HG02678 (cell line): Measurements from ENCODE around the gene LIMK2.
"Not testable (repeated sequence)": the region's sequence is repeated elsewhere in the genome, so short reads cannot be mapped to it uniquely, and the experiment has no call there.

Experiments used
- ATAC-seq: cut with Tn5 transposase; IDR thresholded peaks from one replicate; pipeline ENCODE4 v1.9.1; 2021; ENCODE audit warnings: mild to moderate bottlenecking, moderate library complexity; ENCODE audit not compliant: unreplicated experiment

LIMK2 gene

DNA sequence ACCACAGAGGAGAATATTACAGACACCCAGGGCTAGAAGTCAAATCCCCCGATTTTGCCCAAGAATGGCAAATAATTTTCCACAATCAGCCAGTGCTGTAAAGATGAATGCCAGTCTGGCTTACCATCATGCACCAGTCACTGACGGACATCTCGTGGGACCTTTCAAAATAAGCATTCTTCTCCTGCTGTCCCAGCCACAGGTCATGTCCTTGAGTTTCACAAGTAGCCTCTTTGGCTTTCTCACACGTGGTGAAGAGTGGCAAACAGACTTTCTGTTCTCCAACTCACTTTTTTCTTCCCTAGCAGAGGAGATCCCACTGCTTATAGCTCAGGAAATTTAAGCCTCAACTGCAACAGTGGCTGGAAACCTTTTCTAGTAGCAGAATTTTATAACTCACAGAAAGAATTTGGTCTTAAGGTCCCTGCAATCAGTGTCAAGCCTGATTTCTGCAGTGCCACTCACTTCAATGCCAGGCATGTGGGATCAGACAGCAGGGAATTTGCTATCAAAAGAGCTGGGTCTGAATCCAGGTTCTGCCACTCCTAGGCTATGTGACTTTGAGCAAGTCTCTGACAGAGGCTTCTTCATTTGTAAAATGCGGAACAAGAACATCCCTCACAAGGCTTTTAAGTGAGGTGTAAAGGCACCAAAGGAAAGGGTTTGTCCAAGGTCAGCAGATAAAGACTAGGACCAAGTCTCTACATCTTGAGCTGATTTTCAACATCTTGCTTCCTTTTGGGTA is 76.6 kb downstream of the LIMK2 start:
- ATAC-seq: no peak

- ATAC-seq: no peak
Measured at GRCh38 chr22:31289344-31289743, 77.2 kb downstream of the LIMK2 start.

DNA sequence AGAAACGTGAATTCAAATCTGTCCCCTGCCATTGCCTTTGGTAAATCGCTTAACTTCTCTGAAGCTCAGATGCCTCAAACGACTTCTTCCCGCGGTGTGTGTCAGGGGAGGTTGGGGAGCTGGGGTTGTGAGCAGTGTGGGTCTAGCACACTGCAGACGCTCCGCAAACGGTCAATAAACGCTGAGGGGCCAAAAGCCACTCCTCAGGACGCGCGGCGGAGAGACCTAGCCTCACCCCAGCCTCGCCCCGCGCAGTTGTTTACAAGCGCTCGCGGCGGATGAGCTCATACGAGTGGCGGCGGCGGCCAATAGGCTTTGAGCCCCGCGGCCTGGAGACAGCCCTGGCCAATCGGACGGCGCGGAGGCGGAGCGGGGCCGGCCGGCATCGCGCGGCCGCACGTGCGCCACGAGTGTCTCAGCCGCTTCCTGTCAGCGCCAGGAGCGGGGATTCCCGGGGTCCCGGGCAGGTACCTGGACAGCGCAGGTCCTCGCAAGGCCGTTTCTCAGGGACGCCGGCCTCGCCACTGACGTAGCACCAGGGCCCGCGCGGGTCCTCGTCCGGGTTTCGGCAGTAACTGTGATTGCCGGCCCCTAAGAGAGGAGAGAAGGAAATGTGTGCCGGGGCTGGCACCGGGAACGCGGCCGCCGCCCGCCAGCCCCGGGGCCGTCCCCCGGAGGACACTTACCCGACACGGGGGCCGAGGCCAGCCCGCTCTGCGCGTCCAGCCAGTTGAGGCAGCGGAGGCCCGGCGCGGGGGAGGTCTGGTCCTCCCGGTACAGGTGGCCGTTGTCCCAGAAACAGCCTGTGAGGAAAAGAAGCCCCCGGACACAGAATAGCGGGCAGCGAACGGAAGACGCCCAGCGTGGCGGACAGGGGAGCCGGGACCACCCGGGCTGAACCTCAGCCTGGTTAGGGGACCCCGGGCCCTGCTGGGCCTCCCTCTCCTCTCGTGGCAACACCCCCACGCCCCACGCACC is 78.7 kb downstream of the LIMK2 start:
- ATAC-seq: peak; percentile 93

DNA sequence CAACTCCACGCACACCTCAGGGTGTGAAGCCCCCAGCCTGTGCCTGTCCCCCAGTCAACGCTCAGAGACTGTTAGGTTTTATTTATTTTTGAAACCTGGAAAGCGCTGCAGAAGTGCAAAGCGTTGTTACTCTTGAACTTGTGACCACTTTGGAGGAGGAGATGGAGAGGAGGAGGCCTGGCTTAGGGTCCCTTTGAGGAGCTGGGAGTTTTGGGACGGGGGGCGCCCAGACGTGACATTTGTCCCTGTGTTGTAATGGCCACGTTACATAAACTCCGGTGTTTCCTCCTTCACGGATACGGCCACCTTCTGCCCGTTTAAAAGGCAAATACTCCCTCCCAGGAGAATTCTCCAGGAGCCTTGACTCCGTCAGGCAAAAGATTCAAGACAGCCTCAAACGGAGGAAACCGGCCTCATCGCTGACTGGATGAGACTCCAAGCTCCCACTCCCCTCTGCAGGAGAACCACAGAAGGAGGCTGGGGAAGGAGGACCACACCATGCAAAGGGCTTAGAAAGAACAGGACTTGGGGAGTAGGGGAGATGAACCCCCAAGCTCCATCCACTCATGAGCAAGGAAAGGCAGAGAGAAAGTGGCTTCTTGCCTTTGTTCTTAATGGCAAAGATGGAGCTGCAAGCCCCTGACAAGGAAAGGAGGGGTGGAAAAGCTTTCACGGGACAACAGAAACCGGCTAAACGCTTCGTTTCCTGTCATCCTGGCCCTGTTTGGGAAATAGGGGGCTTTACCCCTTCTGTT is 79.6 kb downstream of the LIMK2 start:
- no peak for ATAC-seq

DNA sequence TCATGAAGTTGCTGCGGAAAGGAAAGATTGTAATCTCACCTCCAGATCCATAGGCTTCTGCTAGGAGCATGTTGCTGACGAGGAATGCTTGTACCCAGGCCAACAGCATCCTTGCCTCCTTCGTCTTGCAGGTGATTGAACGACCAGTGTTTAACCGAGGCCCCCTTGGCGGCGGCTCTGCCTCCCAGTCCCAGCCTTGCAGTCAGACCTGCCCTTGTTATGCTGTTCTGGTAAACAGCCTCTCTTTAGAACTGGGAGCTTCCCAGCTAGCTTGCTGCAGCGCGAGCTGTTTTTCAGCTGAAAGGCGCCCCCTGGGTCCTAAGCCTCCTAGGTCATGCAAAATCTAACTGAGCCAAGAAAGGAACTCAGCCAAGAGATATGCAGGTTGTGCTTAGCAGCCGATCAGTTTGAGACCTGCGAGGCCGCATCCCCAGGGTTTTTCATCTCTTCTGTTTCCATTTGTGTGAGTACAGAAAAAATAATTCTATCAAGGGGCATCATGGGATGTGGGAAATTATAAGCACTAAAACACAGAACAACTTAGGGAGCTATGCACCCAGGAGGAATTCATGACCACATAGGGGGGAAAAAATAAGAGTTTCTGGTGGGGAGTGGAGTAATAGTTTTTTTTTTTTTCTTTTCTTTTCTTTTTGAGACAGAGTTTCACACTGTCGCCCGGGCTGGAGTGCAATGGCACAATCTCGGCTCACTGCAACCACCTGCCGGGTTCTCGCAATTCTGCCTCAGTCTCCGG is 80.3 kb downstream of the LIMK2 start, which contains the start of gene PIK3IP1:
Gene PIK3IP1 (minus strand): TSS at position 253 of the 754 bp plus-strand sequence. CDS start 144 bp downstream, at position 109.
- peak; percentile 36 for ATAC-seq

- ATAC-seq: no peak
Measured at GRCh38 chr22:31295360-31295759, 83.3 kb downstream of the LIMK2 start.

- ATAC-seq: no peak
Measured at GRCh38 chr22:31295831-31296657, 83.9 kb downstream of the LIMK2 start.

DNA sequence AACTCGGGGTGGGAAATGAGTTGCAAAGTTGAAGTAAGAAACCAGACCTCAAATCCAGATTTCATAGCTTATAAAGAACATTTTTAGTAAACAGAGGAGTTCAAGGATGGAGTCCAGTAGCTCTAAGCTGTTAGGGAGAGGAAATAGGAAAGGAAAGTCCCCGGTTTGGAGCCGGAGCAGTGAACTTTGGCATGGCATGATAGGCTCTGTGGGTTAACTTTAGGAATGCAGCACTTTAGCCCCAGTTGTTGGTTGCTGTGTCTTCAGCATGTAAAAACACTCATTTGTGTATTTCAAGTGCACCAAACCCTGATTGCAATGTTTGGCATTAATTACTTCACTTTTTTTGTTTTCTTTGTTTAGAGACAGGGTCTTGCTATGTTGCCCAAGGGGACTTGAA is 88.8 kb downstream of the LIMK2 start:
- ATAC-seq: no peak

- ATAC-seq: no peak
Measured at GRCh38 chr22:31302006-31302405, 89.9 kb downstream of the LIMK2 start.

- no peak for ATAC-seq
Measured at GRCh38 chr22:31302537-31302936, 90.4 kb downstream of the LIMK2 start.

- ATAC-seq: no peak
Measured at GRCh38 chr22:31305194-31305593, 93.1 kb downstream of the LIMK2 start.

DNA sequence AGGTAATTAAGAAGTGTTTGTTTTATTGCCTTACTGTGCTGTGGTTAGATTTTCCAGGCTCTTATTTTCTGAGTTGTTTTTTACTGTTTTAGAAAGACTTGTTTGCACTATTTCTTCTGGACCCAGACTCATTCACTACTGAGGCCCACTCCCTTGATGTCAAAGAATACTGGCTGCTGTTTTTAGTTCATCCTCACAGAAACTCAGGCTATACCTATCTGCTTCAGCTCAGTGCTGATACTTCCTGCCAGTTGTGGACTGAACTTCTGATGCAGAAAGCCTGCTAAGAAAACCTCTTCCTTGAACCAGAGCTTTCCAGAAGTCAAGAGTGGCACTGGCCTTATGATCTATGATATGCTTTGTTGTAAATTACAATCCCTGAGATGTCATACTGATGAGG is 96.1 kb downstream of the LIMK2 start:
- no peak for ATAC-seq

GRCh38 chr22:31313366-31314147 is 101.5 kb downstream of the LIMK2 start:
- ATAC-seq: no peak

DNA sequence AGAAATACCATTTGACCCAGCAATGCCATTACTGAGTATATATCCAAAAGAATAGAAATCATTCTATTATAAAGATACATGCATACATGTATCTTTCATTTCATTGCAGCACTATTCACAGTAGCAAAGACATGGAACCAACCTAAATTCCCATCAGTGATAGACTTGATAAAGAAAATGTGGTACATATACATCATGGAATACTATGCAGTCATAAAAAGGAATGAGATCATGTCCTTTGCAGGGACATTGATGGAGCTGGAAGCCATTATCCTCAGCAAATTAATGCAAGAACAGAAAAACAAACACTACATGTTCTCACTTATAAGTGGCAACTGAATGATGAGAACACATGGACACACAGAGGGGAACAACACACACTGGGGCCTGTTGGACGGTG is 102.1 kb downstream of the LIMK2 start:
- not testable (repeated sequence) for ATAC-seq

GRCh38 chr22:31321421-31321820 is 109.3 kb downstream of the LIMK2 start:
- no peak for ATAC-seq

- ATAC-seq: no peak
Measured at GRCh38 chr22:31323578-31324550, 111.8 kb downstream of the LIMK2 start.

DNA sequence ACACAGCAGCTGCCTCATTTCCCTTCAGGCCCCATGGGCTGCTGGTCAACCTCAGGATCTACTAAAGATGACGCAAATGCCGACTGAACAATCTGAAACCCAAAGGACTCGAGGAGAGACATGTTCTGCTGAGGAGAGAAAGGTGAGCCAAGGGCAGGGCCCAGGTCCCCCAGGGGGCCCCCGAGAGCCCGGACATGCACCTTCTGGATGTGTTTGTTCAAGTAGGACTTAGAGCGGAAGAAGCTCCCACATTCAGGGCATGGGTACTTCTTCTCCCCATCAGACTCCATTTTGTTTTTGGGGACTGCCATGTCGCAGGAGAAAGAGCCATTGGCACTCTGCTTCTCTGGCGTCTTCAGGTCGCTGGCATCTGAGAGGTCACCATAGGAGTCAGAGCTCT is 114.8 kb downstream of the LIMK2 start:
- ATAC-seq: no peak
